Epithelial cell of esophagus (primary cell): ENCODE results near the gene NACC1.

Experiments
- DNase-seq: peaks from one replicate; pipeline ENCODE4 v3.0.0; 2010; ENCODE audit warnings: low read depth
- H3K4me3 ChIP-seq: 2 replicates; pipeline ENCODE4 v1.5.1; 2011; ENCODE audit warnings: mild to moderate bottlenecking, low read length, control low read depth
- TF ChIP-seq, protein P1 (sequence below): IDR thresholded peaks from 2 replicates; pipeline ENCODE4 v1.5.1; 2011; ENCODE audit warnings: low read depth, mild to moderate bottlenecking, low read length, control low read depth, inconsistent platforms; ENCODE audit not compliant: insufficient read depth; ENCODE audit errors: missing control alignments

NACC1 gene

DNA sequence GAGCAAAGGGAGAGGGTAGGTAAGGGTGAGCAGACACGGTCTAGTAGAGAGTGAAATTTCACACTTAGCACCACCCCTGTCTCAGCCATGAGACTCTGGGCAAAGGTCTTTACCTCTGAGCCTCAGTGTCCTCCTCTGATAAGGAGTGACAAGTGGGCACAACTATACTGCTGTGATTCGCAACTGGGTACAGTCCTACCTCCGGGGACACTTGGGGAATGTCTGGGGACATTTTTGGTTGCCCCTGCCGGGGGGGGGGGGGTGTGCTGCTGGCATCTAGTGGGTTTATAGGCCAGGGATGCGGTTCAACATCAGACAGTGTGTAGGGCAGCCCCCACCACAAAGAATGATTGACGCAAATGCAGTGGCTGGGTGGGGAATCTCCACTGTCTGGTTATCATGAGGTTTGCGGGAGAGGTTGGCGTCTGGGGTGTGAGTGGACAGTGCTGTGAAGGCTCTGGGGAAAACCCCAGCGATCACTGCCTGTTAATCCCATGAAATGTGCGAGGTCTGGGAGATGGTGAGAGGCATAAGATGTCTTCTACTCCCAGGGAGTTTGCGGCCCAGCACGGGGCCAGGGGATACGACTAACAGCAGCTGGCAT, 4.3 kb downstream of the NACC1 start:
- no peak for DNase-seq

DNA sequence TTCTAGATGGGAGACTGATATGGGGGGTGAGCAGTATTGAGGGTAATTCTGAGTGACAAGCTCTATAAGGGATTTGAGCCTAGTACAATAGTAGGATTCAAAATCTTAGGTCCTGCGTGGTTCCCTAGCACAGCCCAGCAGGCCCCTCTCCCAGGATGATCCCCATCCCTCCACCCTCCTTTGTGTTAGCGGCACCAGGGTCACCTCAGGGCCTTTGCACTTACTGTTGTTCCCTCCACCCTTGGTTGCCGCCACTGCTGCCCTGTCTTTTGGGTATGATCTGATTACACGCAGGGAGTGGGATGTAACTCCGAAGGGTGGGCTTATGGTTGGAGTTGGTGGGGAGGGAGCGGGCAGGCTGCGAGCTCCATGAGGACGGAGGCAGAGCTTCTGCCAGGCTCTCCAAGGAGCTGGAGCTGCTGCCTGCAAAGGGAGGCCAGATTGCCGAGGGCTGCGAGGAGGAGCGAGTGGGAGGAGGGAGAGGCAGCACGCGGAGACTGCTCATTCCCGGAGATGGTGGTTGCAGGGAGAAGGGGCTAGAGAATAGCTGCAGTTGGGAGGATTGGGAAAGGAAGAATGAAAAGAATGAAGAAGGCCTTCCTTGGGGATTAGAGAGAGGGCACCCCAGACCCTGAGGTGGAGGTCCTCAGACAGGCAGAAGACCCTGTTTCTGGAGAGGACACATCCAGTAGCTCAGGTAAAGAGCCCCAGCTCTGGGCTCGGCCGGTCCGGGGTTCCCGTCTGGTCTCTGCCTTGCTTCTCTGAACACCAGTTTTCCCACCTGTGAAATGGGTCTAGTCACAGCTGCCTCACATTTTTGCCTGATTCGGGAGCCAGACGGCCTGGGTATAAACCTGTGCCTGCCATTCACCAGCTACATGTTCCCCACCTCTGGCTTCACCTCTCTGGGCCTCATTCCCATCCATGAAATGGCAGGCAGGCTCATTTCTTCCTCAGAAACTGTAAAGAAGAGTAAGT, 5.2 kb downstream of the NACC1 start:
- TF ChIP-seq, protein P1, sequence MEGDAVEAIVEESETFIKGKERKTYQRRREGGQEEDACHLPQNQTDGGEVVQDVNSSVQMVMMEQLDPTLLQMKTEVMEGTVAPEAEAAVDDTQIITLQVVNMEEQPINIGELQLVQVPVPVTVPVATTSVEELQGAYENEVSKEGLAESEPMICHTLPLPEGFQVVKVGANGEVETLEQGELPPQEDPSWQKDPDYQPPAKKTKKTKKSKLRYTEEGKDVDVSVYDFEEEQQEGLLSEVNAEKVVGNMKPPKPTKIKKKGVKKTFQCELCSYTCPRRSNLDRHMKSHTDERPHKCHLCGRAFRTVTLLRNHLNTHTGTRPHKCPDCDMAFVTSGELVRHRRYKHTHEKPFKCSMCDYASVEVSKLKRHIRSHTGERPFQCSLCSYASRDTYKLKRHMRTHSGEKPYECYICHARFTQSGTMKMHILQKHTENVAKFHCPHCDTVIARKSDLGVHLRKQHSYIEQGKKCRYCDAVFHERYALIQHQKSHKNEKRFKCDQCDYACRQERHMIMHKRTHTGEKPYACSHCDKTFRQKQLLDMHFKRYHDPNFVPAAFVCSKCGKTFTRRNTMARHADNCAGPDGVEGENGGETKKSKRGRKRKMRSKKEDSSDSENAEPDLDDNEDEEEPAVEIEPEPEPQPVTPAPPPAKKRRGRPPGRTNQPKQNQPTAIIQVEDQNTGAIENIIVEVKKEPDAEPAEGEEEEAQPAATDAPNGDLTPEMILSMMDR: no peak
- H3K4me3 ChIP-seq: no peak overlapping the region
- no peak for DNase-seq

More for the DNA sequence above, 4.3 kb downstream of the NACC1 start:
- TF ChIP-seq, protein P1: no peak
- H3K4me3 ChIP-seq: no peak overlapping the region

DNA sequence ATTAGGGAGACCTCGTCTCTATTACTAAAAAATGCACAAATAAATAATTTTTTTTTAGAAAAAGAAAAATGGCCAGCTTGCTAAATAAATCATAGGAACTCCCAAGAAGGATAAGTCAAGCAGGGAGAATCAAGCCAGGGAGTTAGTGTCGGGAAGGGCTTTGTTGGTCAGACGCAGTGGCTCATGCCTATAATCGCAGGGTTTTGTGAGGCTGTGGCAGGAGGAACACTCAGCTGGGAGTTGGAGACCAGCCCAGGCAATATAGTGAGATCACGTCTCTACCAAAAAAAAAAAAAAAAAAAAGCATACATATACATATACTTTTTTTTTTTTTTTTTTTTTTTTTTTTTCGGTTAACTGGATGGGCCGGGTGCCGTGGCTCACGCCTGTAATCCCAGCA, 9.0 kb downstream of the NACC1 start:
- TF ChIP-seq, protein P1: no peak
- DNase-seq: no peak
- H3K4me3 ChIP-seq: no peak overlapping the region

DNA sequence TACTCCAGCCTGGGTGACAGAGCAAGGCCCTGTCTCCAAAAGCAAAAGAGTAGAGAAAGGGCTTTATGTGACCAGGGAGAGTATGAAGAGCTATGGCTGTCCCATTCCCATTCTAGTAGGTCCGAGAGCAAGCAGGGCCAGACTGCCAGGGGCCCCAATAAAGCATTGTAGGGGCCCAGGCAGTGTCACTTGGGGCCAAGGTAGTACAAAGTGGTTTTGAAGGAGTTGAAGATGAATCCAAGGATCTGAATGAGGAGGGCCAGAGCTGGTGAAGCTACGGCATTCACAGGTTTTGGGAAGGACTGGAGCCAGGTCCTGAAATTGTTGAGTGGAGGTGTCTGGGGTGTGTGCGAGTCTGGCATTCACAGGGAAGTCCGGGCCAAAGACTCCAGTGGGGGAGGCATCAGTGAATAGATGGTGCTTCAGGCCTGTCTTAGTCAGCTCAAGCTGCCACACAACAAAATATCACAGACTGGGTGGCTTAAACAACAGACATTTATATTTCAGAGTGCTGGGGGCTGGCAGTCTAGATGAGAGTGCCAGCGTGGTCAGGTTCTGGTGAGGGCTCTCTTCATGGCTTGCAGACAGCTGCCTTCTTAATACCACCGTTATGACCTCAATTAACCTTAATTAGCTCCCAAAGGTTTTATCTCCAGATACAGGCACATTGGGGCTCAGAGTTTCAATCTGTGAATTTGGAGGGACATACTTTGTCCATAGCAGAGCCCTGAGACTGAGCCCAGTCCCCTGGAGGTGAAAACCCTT, 9.9 kb downstream of the NACC1 start:
- H3K4me3 ChIP-seq: no peak overlapping the region
- no peak for DNase-seq
- TF ChIP-seq, protein P1: no peak

DNA sequence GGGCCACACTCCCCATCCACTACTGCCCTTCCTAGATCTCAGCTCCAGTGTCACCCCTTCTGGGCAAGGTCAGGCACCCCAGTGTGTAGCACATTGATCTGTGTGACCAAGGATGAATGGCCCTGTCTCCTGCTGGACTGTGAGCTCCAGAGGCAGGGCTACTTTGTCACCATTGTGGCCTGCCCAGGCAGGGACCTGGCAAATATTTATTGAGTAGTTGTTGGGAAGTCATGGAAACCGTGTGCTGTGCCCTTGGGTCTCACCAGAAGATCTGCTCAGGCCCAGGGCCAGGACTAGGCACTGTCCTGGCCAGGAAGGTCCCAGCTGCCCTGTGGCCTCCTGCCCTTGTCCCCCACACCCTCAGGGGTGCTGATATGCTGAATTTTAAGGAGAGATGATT, 10.5 kb downstream of the NACC1 start:
- H3K4me3 ChIP-seq: no peak overlapping the region
- no peak for DNase-seq
- TF ChIP-seq, protein P1: no peak

DNA sequence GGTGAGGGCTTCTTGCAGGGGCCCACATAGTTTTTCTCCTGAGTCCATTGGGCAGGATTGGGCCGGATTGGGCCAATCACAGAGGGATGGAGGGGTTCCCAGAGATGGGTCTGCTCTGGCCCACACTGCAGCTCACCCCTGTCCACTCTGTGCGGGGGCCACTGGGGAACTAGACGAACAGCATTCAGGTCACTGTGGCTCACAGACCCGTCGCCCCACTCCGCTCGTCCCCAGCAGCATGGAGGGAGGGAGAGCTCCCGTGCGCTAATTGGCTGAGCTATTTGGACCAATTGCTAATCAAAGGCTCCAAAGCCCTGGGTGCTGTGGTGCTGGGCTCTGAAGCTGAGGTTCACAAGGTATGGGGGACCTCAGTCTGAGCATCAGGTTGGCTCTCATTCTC, 11.3 kb downstream of the NACC1 start:
- no peak overlapping the region for H3K4me3 ChIP-seq
- DNase-seq: no peak
- TF ChIP-seq, protein P1: no peak
